ENCODE results near the gene SLC22A7. TPM values are rescaled to one million over a fixed set of nuclear protein-coding genes. Genes with fewer than 3 reads are reported as not detected.

SLC22A7 gene
- total RNA-seq, 6 experiments from 2014 or later = 145 to 348 (median 185) TPM

DNA sequence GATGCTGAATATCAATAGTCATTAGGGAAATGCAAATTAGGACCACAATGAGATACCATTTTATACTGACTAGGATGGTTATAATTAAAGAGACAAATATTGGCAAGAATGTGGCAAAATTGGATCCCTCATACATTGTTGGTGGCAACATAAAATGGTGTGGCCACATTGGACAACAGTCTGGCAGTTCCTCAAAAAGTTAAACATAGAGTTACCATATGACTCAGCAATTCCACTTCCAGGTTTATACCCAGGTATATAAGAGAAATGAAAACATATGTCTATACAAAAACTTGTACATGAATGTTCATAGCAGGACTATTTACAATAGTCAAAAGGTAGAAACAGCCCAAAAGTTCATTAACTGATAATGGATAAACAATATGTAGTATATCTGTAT lies 12.6 kb downstream of the SLC22A7 start:
- TF ChIP-seq, protein P1, sequence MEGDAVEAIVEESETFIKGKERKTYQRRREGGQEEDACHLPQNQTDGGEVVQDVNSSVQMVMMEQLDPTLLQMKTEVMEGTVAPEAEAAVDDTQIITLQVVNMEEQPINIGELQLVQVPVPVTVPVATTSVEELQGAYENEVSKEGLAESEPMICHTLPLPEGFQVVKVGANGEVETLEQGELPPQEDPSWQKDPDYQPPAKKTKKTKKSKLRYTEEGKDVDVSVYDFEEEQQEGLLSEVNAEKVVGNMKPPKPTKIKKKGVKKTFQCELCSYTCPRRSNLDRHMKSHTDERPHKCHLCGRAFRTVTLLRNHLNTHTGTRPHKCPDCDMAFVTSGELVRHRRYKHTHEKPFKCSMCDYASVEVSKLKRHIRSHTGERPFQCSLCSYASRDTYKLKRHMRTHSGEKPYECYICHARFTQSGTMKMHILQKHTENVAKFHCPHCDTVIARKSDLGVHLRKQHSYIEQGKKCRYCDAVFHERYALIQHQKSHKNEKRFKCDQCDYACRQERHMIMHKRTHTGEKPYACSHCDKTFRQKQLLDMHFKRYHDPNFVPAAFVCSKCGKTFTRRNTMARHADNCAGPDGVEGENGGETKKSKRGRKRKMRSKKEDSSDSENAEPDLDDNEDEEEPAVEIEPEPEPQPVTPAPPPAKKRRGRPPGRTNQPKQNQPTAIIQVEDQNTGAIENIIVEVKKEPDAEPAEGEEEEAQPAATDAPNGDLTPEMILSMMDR (IDR thresholded peaks at IDR 0.05) = no peak
- no peak for TF ChIP-seq POLR2A (IDR thresholded peaks at IDR 0.05)
- Histone ChIP-seq H3K4me1 (peaks cover 0 to 22% (median 0%) of the 10 kb centered on the region in 4 donors), H3K36me3 (no peaks in the 10 kb centered on the region), H3K27me3 (no peaks in the 10 kb centered on the region), H3K4me3 (no peak overlapping the region), H3K9me3 (no peaks in the 10 kb centered on the region), H3K27ac (no peak overlapping the region)
- ATAC-seq = no peak
- intact Hi-C loops (cut with DNase I) = no loop called here
- no peak for DNase-seq

DNA sequence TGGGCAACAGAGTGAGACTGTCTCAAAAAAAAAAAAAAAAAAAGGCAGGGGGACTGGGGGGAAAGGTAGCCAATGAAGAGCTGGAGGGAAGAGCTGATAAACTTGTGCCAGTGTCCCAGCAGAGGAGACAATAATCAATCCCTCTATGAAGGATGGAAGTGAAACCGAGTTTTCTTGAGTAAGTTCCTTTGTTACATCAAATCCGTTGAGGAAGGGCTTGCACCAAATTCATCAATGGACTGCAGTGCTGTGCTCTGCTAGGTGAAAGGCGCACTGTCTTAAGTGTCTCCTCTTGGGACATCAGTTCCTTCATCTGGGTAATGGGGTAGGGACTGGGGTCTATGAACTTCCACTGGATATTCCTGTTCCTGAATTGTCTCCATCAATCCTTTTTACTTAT lies 13.6 kb downstream of the SLC22A7 start:
- no peaks in the 10 kb centered on the region for H3K9me3 ChIP-seq
- intact Hi-C loops (cut with DNase I) = no loop called here
- no peaks in the 10 kb centered on the region for H3K36me3 ChIP-seq
- ATAC-seq (no peak), DNase-seq (no peak)
- no peak overlapping the region for H3K27ac ChIP-seq
- H3K4me3 ChIP-seq = no peak overlapping the region
- peaks cover 0 to 22% (median 0%) of the 10 kb centered on the region in 4 donors for H3K4me1 ChIP-seq
- TF ChIP-seq, protein P1 (IDR thresholded peaks at IDR 0.05) = no peak
- TF ChIP-seq POLR2A (IDR thresholded peaks at IDR 0.05) = no peak
- no peaks in the 10 kb centered on the region for H3K27me3 ChIP-seq
- 68% methylated on average over 3 of the region's 3 CpGs for WGBS (ENCODE audit: insufficient coverage, low coverage, low lambda C conversion rate, missing lambda C conversion rate)

DNA sequence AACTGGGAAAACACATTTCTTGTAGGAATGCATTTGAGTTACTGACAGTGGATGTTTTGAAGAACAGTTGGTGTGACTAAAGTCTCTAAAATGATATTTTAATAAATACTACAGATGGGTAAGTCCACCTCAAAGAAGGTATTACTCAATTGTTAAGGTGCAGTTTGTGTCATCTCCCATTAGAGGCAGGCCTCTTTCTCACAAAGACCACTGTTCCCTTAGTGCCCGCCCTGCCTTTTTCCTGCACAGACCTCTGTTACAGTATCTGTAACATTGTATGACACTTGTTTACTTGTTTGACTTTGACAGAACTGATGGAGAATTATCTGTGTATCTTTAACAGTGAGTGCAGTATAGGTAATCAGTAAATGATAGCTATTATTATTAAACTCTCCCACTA lies 15.8 kb downstream of the SLC22A7 start:
- intact Hi-C loops (cut with DNase I) = no loop called here
- no peaks in the 10 kb centered on the region for H3K9me3 ChIP-seq
- H3K4me3 ChIP-seq = no peak overlapping the region
- no peaks in the 10 kb centered on the region for H3K36me3 ChIP-seq
- peaks cover 0 to 7% (median 0%) of the 10 kb centered on the region in 4 donors for H3K4me1 ChIP-seq
- WGBS (ENCODE audit: insufficient coverage, low coverage, low lambda C conversion rate, missing lambda C conversion rate) = 100% methylated on average over 1 of the region's 1 CpG
- no peak for TF ChIP-seq POLR2A (IDR thresholded peaks at IDR 0.05)
- TF ChIP-seq, protein P1 (IDR thresholded peaks at IDR 0.05) = no peak
- no peaks in the 10 kb centered on the region for H3K27me3 ChIP-seq
- H3K27ac ChIP-seq = no peak overlapping the region
- DNase-seq = no peak
- no peak for ATAC-seq

DNA sequence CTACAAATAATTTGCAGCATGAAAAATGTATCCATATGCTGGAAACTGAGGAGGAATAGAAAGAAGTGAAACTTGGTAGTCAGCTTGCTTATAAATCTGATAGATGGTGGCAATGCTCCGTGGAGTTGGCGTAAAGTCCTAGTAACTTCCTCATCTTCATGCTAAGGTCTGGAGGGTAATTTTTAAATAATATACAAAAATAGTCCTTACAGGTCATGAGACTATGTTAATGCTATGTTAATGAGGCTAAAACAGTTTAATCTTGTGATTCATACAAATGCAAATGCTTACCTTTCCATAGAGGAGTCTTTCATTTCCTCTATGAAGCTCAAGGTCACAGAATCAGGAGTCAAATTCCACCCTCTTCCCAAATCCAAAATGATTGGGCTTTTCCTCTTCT lies 20.0 kb downstream of the SLC22A7 start:
- no peak overlapping the region for H3K4me3 ChIP-seq
- TF ChIP-seq, protein P1 (IDR thresholded peaks at IDR 0.05) = no peak
- TF ChIP-seq POLR2A (IDR thresholded peaks at IDR 0.05) = no peak
- intact Hi-C loops (cut with DNase I) = no loop called here
- H3K27ac ChIP-seq = no peak overlapping the region
- no peaks in the 10 kb centered on the region for H3K27me3 ChIP-seq
- DNase-seq (no peak), ATAC-seq (no peak)
- H3K36me3 ChIP-seq = no peaks in the 10 kb centered on the region
- no peaks in the 10 kb centered on the region for H3K9me3 ChIP-seq
- no peaks in the 10 kb centered on the region for H3K4me1 ChIP-seq
- WGBS (ENCODE audit: insufficient coverage, low coverage, low lambda C conversion rate, missing lambda C conversion rate) = 79% methylated on average over 2 of the region's 2 CpGs

DNA sequence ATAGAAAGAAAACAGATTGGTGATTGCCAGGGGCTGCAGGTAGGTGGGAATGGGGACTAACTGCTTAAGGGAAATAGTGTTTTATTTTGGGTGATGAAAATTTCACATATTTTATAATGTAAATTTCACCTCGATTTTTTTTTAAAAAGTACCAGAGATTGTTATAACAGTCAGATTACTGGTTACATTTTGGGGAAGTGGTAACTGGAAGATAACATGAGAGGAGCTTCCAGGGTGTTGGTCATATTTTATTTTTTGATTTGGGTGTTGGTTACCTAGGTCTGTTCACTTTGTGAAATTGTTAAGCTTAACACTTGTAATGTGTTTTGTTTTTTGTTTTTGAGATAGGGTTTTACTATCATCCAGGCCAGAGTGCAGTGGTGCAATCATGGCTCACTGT lies 27.8 kb downstream of the SLC22A7 start:
- Histone ChIP-seq H3K27ac (no peak overlapping the region), H3K4me1 (peaks cover 0 to 11% (median 0%) of the 10 kb centered on the region in 4 donors), H3K9me3 (no peaks in the 10 kb centered on the region), H3K4me3 (no peak overlapping the region), H3K27me3 (no peaks in the 10 kb centered on the region), H3K36me3 (no peaks in the 10 kb centered on the region)
- intact Hi-C loops (cut with DNase I) = no loop called here
- TF ChIP-seq, protein P1 (IDR thresholded peaks at IDR 0.05) = no peak
- TF ChIP-seq POLR2A (IDR thresholded peaks at IDR 0.05) = no peak
- no peak for ATAC-seq
- DNase-seq = no peak
- 74% methylated on average over 1 of the region's 1 CpG for WGBS (ENCODE audit: insufficient coverage, low coverage, low lambda C conversion rate, missing lambda C conversion rate)

Measured in right lobe of liver (tissue), 6 donors.